Gastrocnemius medialis (tissue), 4 donors: ENCODE results near the gene ATP5F1A.
"Not testable (repeated sequence)": the region's sequence is repeated elsewhere in the genome, so short reads cannot be mapped to it uniquely, and the experiment has no call there.

Source experiments
- POLR2A ChIP-seq, 2 donors: fragments of 450-650 bp; IDR thresholded peaks; one replicate each; pipeline ENCODE4 v1.6.1; 2017; ENCODE audit warnings: antibody characterized with exemption in 2 of 2, mild to moderate bottlenecking in 2 of 2, moderate library complexity in 2 of 2
- TF ChIP-seq, protein P1 (sequence below), 5 experiments: fragments of 450-650 bp in 3 of 5; fragments of 200-600 bp in 2 of 5; sonication (generic) in 2 of 5; IDR thresholded peaks in 4 of 5; conservative IDR thresholded peaks in 1 of 5; 1 replicate in 4 of 5; 2 replicates in 1 of 5; pipeline ENCODE4 v1.5.1; 2016 to 2019; ENCODE audit warnings: antibody characterized with exemption in 5 of 5, mild to moderate bottlenecking in 3 of 5, moderate library complexity in 3 of 5

DNA sequence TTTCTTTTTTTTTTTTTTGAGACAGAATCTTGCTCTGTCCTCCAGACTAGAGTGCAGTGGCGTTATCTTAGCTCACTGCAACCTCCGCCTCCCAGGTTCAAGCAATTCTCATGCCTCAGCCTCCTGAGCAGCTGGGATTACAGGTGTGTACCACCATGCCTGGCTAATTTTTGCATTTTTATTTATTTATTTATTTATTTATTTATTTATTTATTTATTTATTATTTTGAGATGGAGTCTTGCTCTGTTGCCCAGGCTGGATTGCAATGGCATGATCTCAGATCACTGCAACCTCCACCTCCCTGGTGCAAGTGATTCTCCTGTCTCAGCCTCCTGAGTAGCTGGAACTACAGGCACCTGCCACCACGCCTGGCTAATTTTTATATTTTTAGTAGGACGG, 28.5 kb upstream of the ATP5F1A start:
- not testable (repeated sequence) for TF ChIP-seq POLR2A (IDR thresholded peaks at IDR 0.05)
- TF ChIP-seq, protein P1, sequence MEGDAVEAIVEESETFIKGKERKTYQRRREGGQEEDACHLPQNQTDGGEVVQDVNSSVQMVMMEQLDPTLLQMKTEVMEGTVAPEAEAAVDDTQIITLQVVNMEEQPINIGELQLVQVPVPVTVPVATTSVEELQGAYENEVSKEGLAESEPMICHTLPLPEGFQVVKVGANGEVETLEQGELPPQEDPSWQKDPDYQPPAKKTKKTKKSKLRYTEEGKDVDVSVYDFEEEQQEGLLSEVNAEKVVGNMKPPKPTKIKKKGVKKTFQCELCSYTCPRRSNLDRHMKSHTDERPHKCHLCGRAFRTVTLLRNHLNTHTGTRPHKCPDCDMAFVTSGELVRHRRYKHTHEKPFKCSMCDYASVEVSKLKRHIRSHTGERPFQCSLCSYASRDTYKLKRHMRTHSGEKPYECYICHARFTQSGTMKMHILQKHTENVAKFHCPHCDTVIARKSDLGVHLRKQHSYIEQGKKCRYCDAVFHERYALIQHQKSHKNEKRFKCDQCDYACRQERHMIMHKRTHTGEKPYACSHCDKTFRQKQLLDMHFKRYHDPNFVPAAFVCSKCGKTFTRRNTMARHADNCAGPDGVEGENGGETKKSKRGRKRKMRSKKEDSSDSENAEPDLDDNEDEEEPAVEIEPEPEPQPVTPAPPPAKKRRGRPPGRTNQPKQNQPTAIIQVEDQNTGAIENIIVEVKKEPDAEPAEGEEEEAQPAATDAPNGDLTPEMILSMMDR (IDR thresholded peaks at IDR 0.05 in 4 of 5, conservative IDR thresholded peaks at IDR 0.05 in 1 of 5) = not testable (repeated sequence)
